Body of pancreas (tissue), 4 donors: ENCODE data around the gene KRTAP1-4. TPM values are rescaled to one million over a fixed set of nuclear protein-coding genes. Genes with fewer than 3 reads are reported as not detected.

ENCODE experiments used
- ATAC-seq: fragments of 150-250 bp; one replicate; pipeline ENCODE4 v1.9.1; 2016
- DNase-seq, 4 donors: peaks; one replicate each; pipeline ENCODE4 v3.0.0-alpha.2; 2019
- H3K27ac ChIP-seq, 4 donors: fragments of 200-600 bp; sonication (generic); 1 replicate in 3 of 4; 2 replicates in 1 of 4; pipeline versions ENCODE4 v1.5.1 to v1.6.1; 2016 to 2019; ENCODE audit warnings: mild to moderate bottlenecking in 1 of 4, mixed read lengths in 1 of 4, moderate library complexity in 1 of 4
- H3K27me3 ChIP-seq, 2 donors: fragments of 200-600 bp; sonication (generic); one replicate each; pipeline ENCODE4 v1.6.0; 2016; ENCODE audit warnings: mild to moderate bottlenecking in 1 of 2
- H3K36me3 ChIP-seq, 2 donors: fragments of 200-600 bp; sonication (generic); replicated peaks in 1 of 2; 2 replicates each; pipeline ENCODE4 v1.5.1; 2016; ENCODE audit warnings: low read depth in 2 of 2; ENCODE audit not compliant: insufficient read depth in 1 of 2
- H3K4me1 ChIP-seq: fragments of 200-600 bp; sonication (generic); one replicate; pipeline ENCODE4 v1.6.0; 2016
- H3K4me3 ChIP-seq, 2 donors: fragments of 200-600 bp; sonication (generic); 1 replicate in 1 of 2; 2 replicates in 1 of 2; pipeline ENCODE4 v1.5.1; 2016 to 2019
- H3K9me3 ChIP-seq, 3 donors: fragments of 200-600 bp; sonication (generic); 1 replicate in 2 of 3; 2 replicates in 1 of 3; pipeline ENCODE4 v1.5.1; 2016
- CTCF ChIP-seq, 7 experiments: fragments of 450-650 bp in 4 of 7; fragments of 200-600 bp in 3 of 7; sonication (generic) in 3 of 7; IDR thresholded peaks; one replicate each; pipeline ENCODE4 v1.5.1; 2016 to 2019; ENCODE audit warnings: antibody characterized with exemption in 7 of 7
- POLR2A ChIP-seq, 3 donors: fragments of 450-650 bp; IDR thresholded peaks; one replicate each; pipeline ENCODE4 v1.6.1; 2016; ENCODE audit warnings: antibody characterized with exemption in 3 of 3, mild to moderate bottlenecking in 2 of 3
- WGBS, 2 donors: methylation state at CpG; one replicate each; pipeline ENCODE4 v1.1.5; 2017; 5-methylcytosine and 5-hydroxymethylcytosine counted together
- intact Hi-C: fragments of 100-400 bp; cut with DNase I; formaldehyde crosslinking; loops from one replicate; pipeline ENCODE4 v1.15.1; 2023
- total RNA-seq, 2 donors: library from RNA; depleted of rRNA; stranded (reverse); fragments of >200 nt; gene quantifications; one replicate each; pipeline ENCODE4 v1.1.0, GENCODE V29; 2016

The KRTAP1-4 gene
- not detected for total RNA-seq

- TF ChIP-seq POLR2A (IDR thresholded peaks at IDR 0.05) = no peak
- TF ChIP-seq CTCF (IDR thresholded peaks at IDR 0.05) = no peak
- no peaks in the 10 kb centered on the region for H3K4me1 ChIP-seq
- H3K9me3 ChIP-seq = no peaks in the 10 kb centered on the region
- no peak within 1 kb of the TSS for H3K27ac ChIP-seq
- ATAC-seq (no peak), DNase-seq (peak in 1 of 4 donors; percentile 15)
- intact Hi-C loops = no loop called here
- 74 to 77% methylated on average over 5 to 12 of the region's 12 CpGs for WGBS, 2 donors
- H3K27me3 ChIP-seq = no peaks in the 10 kb centered on the region
- H3K36me3 ChIP-seq = no peaks in the 10 kb centered on the region
- no peak within 1 kb of the TSS for H3K4me3 ChIP-seq
Measured at GRCh38 chr17:41029633-41030245, at the start of gene KRTAP1-4. KRTAP1-4 (minus strand) TSS chr17:41030195; CDS start chr17:41030078, 117 bp downstream.

- intact Hi-C loops = no loop called here
- H3K27me3 ChIP-seq = no peaks in the 10 kb centered on the region
Measured at GRCh38 chr17:41076788-41077187, 46.8 kb upstream of the KRTAP1-4 start.

GRCh38 chr17:41073676-41074075, 43.7 kb upstream of the KRTAP1-4 start:
- ATAC-seq (no peak), DNase-seq (no peak)
- H3K4me3 ChIP-seq = no peak overlapping the region
- no peaks in the 10 kb centered on the region for H3K9me3 ChIP-seq
- intact Hi-C loops = no loop called here
- 91 to 92% methylated on average over 2 of the region's 2 CpGs for WGBS, 2 donors
- no peaks in the 10 kb centered on the region for H3K4me1 ChIP-seq
- no peak for TF ChIP-seq CTCF (IDR thresholded peaks at IDR 0.05)
- no peak for TF ChIP-seq POLR2A (IDR thresholded peaks at IDR 0.05)
- no peak overlapping the region for H3K27ac ChIP-seq
- H3K36me3 ChIP-seq = no peaks in the 10 kb centered on the region
- H3K27me3 ChIP-seq = no peaks in the 10 kb centered on the region

More at GRCh38 chr17:41076788-41077187, 46.8 kb upstream of the KRTAP1-4 start:
- H3K4me3 ChIP-seq = no peak overlapping the region
- no peaks in the 10 kb centered on the region for H3K36me3 ChIP-seq
- H3K4me1 ChIP-seq = no peaks in the 10 kb centered on the region
- no peak for TF ChIP-seq POLR2A (IDR thresholded peaks at IDR 0.05)
- no peak for TF ChIP-seq CTCF (IDR thresholded peaks at IDR 0.05)
- no peak for ATAC-seq
- DNase-seq = no peak
- H3K9me3 ChIP-seq = no peaks in the 10 kb centered on the region
- H3K27ac ChIP-seq = no peak overlapping the region

- intact Hi-C loops = no loop called here
- Histone ChIP-seq H3K9me3 (no peaks in the 10 kb centered on the region), H3K4me1 (no peaks in the 10 kb centered on the region), H3K27ac (no peak overlapping the region), H3K36me3 (no peaks in the 10 kb centered on the region), H3K27me3 (no peaks in the 10 kb centered on the region), H3K4me3 (no peak overlapping the region)
- peak; percentile 24 for ATAC-seq
- whole genome bisulfite sequencing, 2 donors = 81 to 87% methylated on average over 5 of the region's 5 CpGs
- TF ChIP-seq CTCF (IDR thresholded peaks at IDR 0.05) (no peak), POLR2A (IDR thresholded peaks at IDR 0.05) (no peak)
- DNase-seq = no peak
Measured at GRCh38 chr17:41071606-41072360, 41.8 kb upstream of the KRTAP1-4 start.
